IMR-90 (cell line): ENCODE results near the gene DGAT2. TPM values are rescaled to one million over a fixed set of nuclear protein-coding genes. Genes with fewer than 3 reads are reported as not detected.

Source experiments
- ATAC-seq: fragments of 200-7000 bp; cut with Tn5 transposase; 2 replicates; pipeline ENCODE4 v1.9.1; 2020; ENCODE audit warnings: low read depth, mild to moderate bottlenecking, moderate library complexity
- BruUV-seq: library from RNA; stranded (reverse); fragments of 400-500 nt; replicated peaks from 2 replicates; lab custom pipeline; 2021; lab: Mats Ljungman, UMichigan
- CTCF ChIA-PET: fragments of 300-600 bp; formaldehyde crosslinking; extraction: SDS; loops from one replicate; lab custom pipeline; 2021; ENCODE audit warnings: antibody characterized with exemption; lab: Yijun Ruan, JAX
- POLR2A ChIA-PET: fragments of 300-600 bp; sonication (Branson Sonifier 250); formaldehyde crosslinking; loops from one replicate; lab custom pipeline; 2022; ENCODE audit warnings: antibody characterized with exemption; ENCODE audit not compliant: unreplicated experiment; lab: Charles Lee
- DNase-seq: peaks from one replicate; pipeline ENCODE4 v3.0.0; 2013
- H2AFZ ChIP-seq: replicated peaks from 2 replicates; pipeline ENCODE3; 2013; ENCODE audit warnings: low read length, mild to moderate bottlenecking; ENCODE audit not compliant: poor library complexity
- H2AK5ac ChIP-seq: 2 replicates; pipeline ENCODE4 v1.6.1; 2013; ENCODE audit warnings: low read depth, low read length, inconsistent platforms
- H2AK9ac ChIP-seq: replicated peaks from 2 replicates; pipeline ENCODE3; 2013; ENCODE audit warnings: mild to moderate bottlenecking, low read depth, low read length, moderate library complexity; ENCODE audit not compliant: poor library complexity
- H2BK120ac ChIP-seq: 2 replicates; pipeline ENCODE4 v1.6.1; 2013; ENCODE audit warnings: low read depth, low read length, inconsistent platforms
- H2BK15ac ChIP-seq: 3 replicates; pipeline ENCODE4 v1.6.1; 2013; ENCODE audit warnings: low read depth, low read length, inconsistent platforms
- H2BK20ac ChIP-seq: 2 replicates; pipeline ENCODE4 v1.6.1; 2013; ENCODE audit warnings: low read depth, mild to moderate bottlenecking, inconsistent platforms, low read length, moderate library complexity
- H2BK5ac ChIP-seq: 2 replicates; pipeline ENCODE4 v1.6.1; 2013; ENCODE audit warnings: mild to moderate bottlenecking, low read depth, low read length, inconsistent platforms; ENCODE audit not compliant: poor library complexity, severe bottlenecking
- H3K14ac ChIP-seq: replicated peaks from 2 replicates; pipeline ENCODE4 v1.6.1; 2013; ENCODE audit warnings: low read depth, low read length, inconsistent platforms
- H3K18ac ChIP-seq: 2 replicates; pipeline ENCODE4 v1.6.1; 2013; ENCODE audit warnings: low read depth, low read length, control low read depth
- H3K23ac ChIP-seq: 2 replicates; pipeline ENCODE4 v1.6.1; 2013; ENCODE audit warnings: low read depth, low read length, inconsistent platforms
- H3K27ac ChIP-seq: 2 replicates; pipeline ENCODE4 v1.5.1; 2013; ENCODE audit warnings: mild to moderate bottlenecking, control low read depth, low read length; ENCODE audit not compliant: insufficient read depth
- H3K27me3 ChIP-seq: 2 replicates; pipeline ENCODE4 v1.6.1; 2013; ENCODE audit warnings: low read length; ENCODE audit not compliant: control insufficient read depth, insufficient read depth
- H3K36me3 ChIP-seq: 2 replicates; pipeline ENCODE4 v1.6.1; 2013; ENCODE audit warnings: low read length, mixed read lengths; ENCODE audit not compliant: control insufficient read depth, insufficient read depth
- H3K4ac ChIP-seq: 2 replicates; pipeline ENCODE4 v1.6.1; 2013; ENCODE audit warnings: low read depth, low read length, inconsistent platforms
- H3K4me1 ChIP-seq: 2 replicates; pipeline ENCODE4 v1.6.1; 2013; ENCODE audit warnings: low read length, mixed read lengths; ENCODE audit not compliant: control insufficient read depth, insufficient read depth
- H3K4me2 ChIP-seq: 2 replicates; pipeline ENCODE4 v1.6.1; 2013; ENCODE audit warnings: low read depth, mild to moderate bottlenecking, control low read depth, low read length, moderate library complexity
- H3K4me3 ChIP-seq: 2 replicates; pipeline ENCODE4 v1.5.1; 2013; ENCODE audit warnings: low read depth, mild to moderate bottlenecking, control low read depth, low read length, moderate library complexity; ENCODE audit not compliant: insufficient read depth
- H3K56ac ChIP-seq: 2 replicates; pipeline ENCODE4 v1.6.1; 2013; ENCODE audit warnings: low read length, inconsistent platforms; ENCODE audit not compliant: insufficient read depth; ENCODE audit errors: extremely low read depth
- H3K79me1 ChIP-seq, 2 experiments: 2 replicates each; pipeline ENCODE4 v1.6.1; 2013; ENCODE audit warnings: low read length in 2 of 2, inconsistent platforms in 1 of 2, low read depth in 1 of 2
- H3K9ac ChIP-seq: 2 replicates; pipeline ENCODE4 v1.6.1; 2013; ENCODE audit warnings: low read depth, low read length, control low read depth
- H3K9me1 ChIP-seq: 2 replicates; pipeline ENCODE4 v1.6.1; 2013; ENCODE audit warnings: low read length, inconsistent platforms; ENCODE audit not compliant: insufficient read depth
- H3K9me3 ChIP-seq: 2 replicates; pipeline ENCODE4 v1.6.1; 2013; ENCODE audit warnings: low read length; ENCODE audit not compliant: control insufficient read depth, insufficient read depth
- H4K20me1 ChIP-seq: 2 replicates; pipeline ENCODE4 v1.6.1; 2013; ENCODE audit warnings: low read length, inconsistent platforms; ENCODE audit not compliant: insufficient read depth
- H4K5ac ChIP-seq: 2 replicates; pipeline ENCODE4 v1.6.1; 2013; ENCODE audit warnings: mild to moderate bottlenecking, low read depth, low read length, control low read depth
- H4K8ac ChIP-seq, 2 experiments: 2 replicates each; pipeline ENCODE4 v1.6.1; 2013; ENCODE audit warnings: low read depth in 2 of 2, low read length in 2 of 2, control low read depth in 1 of 2, inconsistent platforms in 1 of 2
- H4K91ac ChIP-seq: 2 replicates; pipeline ENCODE4 v1.6.1; 2013; ENCODE audit warnings: low read depth, low read length, inconsistent platforms; ENCODE audit not compliant: insufficient read depth
- BHLHE40 ChIP-seq: fragments of 150-350 bp; IDR thresholded peaks from 2 replicates; pipeline ENCODE4 v1.6.1; 2016; ENCODE audit warnings: mild to moderate bottlenecking, low read depth, low read length
- CEBPB ChIP-seq: IDR thresholded peaks from 2 replicates; pipeline ENCODE4 v1.6.1; 2012; ENCODE audit warnings: low read depth, low read length, improper control_type of control experiment
- CHD1 ChIP-seq: IDR thresholded peaks from 2 replicates; pipeline ENCODE4 v1.6.1; 2012; ENCODE audit warnings: low read depth, low read length, improper control_type of control experiment
- FOS ChIP-seq: fragments of 150-350 bp; IDR thresholded peaks from 2 replicates; pipeline ENCODE4 v1.6.1; 2016; ENCODE audit warnings: low read depth, low read length
- MAFK ChIP-seq: IDR thresholded peaks from 2 replicates; pipeline ENCODE4 v1.6.1; 2012; ENCODE audit warnings: low read depth, low read length, improper control_type of control experiment
- MAZ ChIP-seq: IDR thresholded peaks from 2 replicates; pipeline ENCODE4 v1.6.1; 2012; ENCODE audit warnings: low read depth, mild to moderate bottlenecking, low read length, improper control_type of control experiment, moderate library complexity, borderline replicate concordance
- MXI1 ChIP-seq: IDR thresholded peaks from 2 replicates; pipeline ENCODE4 v1.6.1; 2012; ENCODE audit warnings: low read depth, mild to moderate bottlenecking, low read length, moderate library complexity, borderline replicate concordance
- NFE2L2 ChIP-seq: fragments of 150-350 bp; IDR thresholded peaks from 2 replicates; pipeline ENCODE4 v1.6.1; 2016; ENCODE audit warnings: low read depth, mild to moderate bottlenecking, low read length
- POLR2A ChIP-seq: IDR thresholded peaks from 2 replicates; pipeline ENCODE4 v1.6.1; 2012; ENCODE audit warnings: mild to moderate bottlenecking, low read depth, low read length
- RAD21 ChIP-seq: IDR thresholded peaks from 2 replicates; pipeline ENCODE4 v1.6.1; 2012; ENCODE audit warnings: low read length, improper control_type of control experiment
- RCOR1 ChIP-seq: IDR thresholded peaks from 2 replicates; pipeline ENCODE4 v1.6.1; 2012; ENCODE audit warnings: mild to moderate bottlenecking, low read length, improper control_type of control experiment; ENCODE audit not compliant: insufficient replicate concordance
- RFX5 ChIP-seq: IDR thresholded peaks from 2 replicates; pipeline ENCODE4 v1.8.0; 2012; ENCODE audit warnings: low read depth, mild to moderate bottlenecking, low read length, moderate library complexity
- SMC3 ChIP-seq: fragments of 150-350 bp; IDR thresholded peaks from 2 replicates; pipeline ENCODE4 v1.6.1; 2016; ENCODE audit warnings: low read depth, mild to moderate bottlenecking, antibody characterized with exemption, low read length, moderate library complexity
- dilution Hi-C: fragments of 300-500 bp; cut with HindIII; formaldehyde crosslinking; loops from one replicate; pipeline ENCODE4 v1.14.3; 2018; ENCODE audit warnings: low sequenced_read_pairs; ENCODE audit not compliant: unreplicated experiment
- in situ Hi-C: fragments of 300-500 bp; cut with MboI; formaldehyde crosslinking; loops from 3 replicates; pipeline ENCODE4 v1.14.3; 2019; ENCODE audit warnings: low sequenced_read_pairs, inconsistent platforms, mixed read lengths
- intact Hi-C: fragments of 100-400 bp; cut with micrococcal nuclease; formaldehyde crosslinking; loops from 2 replicates; pipeline ENCODE4 v1.10.0; 2022
- polyA plus RNA-seq, 3 experiments: library from polyadenylated mRNA; depleted of rRNA; stranded (reverse); fragments of >200 nt; gene quantifications; 2 replicates each; pipeline ENCODE4 v1.2.3, GENCODE V29; 2012; ENCODE audit warnings: low replicate concordance in 1 of 3
- total RNA-seq: library from RNA; depleted of rRNA; stranded (reverse); fragments of >200 nt; gene quantifications from 2 replicates; pipeline ENCODE4 v1.2.3, GENCODE V29; 2012
- TF ChIP-seq, protein P1 (sequence below): fragments of 150-350 bp; IDR thresholded peaks from 2 replicates; pipeline ENCODE4 v1.6.1; 2017; ENCODE audit warnings: mild to moderate bottlenecking, antibody characterized with exemption, low read length, low read depth
- TF ChIP-seq, protein P2 (sequence below): fragments of 150-350 bp; IDR thresholded peaks from 2 replicates; pipeline ENCODE4 v1.6.1; 2016; ENCODE audit warnings: low read depth, mild to moderate bottlenecking, low read length, moderate library complexity, borderline replicate concordance
- TF ChIP-seq, protein P3 (sequence below): conservative IDR thresholded peaks from 2 replicates; pipeline ENCODE4 v1.5.1; 2012; ENCODE audit warnings: mild to moderate bottlenecking, low read depth, low read length, improper control_type of control experiment

DGAT2 gene
- total and polyA plus RNA-seq, 2 of the 4 experiments (the other 2 are of a cell fraction): 2.3 to 2.4 TPM

DNA sequence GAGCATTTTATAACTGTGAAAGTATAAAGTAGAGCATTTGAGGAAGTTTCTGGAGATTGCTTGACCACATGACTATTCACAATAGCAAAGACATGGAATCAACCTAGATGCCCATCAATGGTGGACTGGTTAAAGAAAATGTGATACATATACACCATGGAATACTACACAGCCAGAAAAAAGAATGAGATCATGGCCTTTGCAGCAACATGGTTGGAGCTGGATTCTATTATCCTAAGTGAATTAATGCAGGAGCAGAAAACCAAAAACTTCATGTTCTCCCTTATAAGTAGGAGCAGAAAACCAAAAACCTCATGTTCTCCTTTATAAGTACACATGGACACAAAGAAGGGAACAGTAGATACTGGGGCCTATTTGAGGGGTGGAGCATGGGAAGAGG is 76.7 kb downstream of the DGAT2 start:
- no peak overlapping the region for H2AFZ ChIP-seq
- H3K9me3 ChIP-seq: no peaks in the 10 kb centered on the region
- H2BK20ac ChIP-seq: no peak overlapping the region
- ChIA-PET CTCF (no interaction called here), POLR2A (no interaction called here)
- dilution Hi-C loops: no loop called here
- no TSS peak for BruUV-seq
- peaks cover 5% of the 10 kb centered on the region for H4K20me1 ChIP-seq
- no peak overlapping the region for H4K91ac ChIP-seq
- no peak overlapping the region for H3K14ac ChIP-seq
- DNase-seq: no peak
- no peak for ATAC-seq
- peaks cover 18 to 20% of the 10 kb centered on the region in 2 experiments for H3K79me1 ChIP-seq
- no peak overlapping the region for H2BK5ac ChIP-seq
- H3K27ac ChIP-seq: no peak overlapping the region
- no peak overlapping the region for H2AK5ac ChIP-seq
- no peak overlapping the region for H2BK120ac ChIP-seq
- no peak overlapping the region for H2BK15ac ChIP-seq
- no peak overlapping the region for H3K18ac ChIP-seq
- H3K9ac ChIP-seq: no peak overlapping the region
- H2AK9ac ChIP-seq: no peak overlapping the region
- H3K56ac ChIP-seq: no peak overlapping the region
- in situ Hi-C loops: no loop called here
- no peak overlapping the region for H3K4ac ChIP-seq
- H3K4me1 ChIP-seq: no peaks in the 10 kb centered on the region
- 0 out of 2 replicates have a peak, but pooled peaks cover 4% of the 10 kb centered on the region for H3K9me1 ChIP-seq
- H4K5ac ChIP-seq: no peak overlapping the region
- intact Hi-C loops: no loop called here
- no peak overlapping the region for H4K8ac ChIP-seq
- no peak overlapping the region for H3K4me3 ChIP-seq
- no peak overlapping the region for H3K4me2 ChIP-seq
- H3K23ac ChIP-seq: no peak overlapping the region
- H3K27me3 ChIP-seq: no peaks in the 10 kb centered on the region
- no peak for TF ChIP-seq SMC3
- TF ChIP-seq POLR2A: no peak
- TF ChIP-seq MAZ: no peak
- TF ChIP-seq, protein P1, sequence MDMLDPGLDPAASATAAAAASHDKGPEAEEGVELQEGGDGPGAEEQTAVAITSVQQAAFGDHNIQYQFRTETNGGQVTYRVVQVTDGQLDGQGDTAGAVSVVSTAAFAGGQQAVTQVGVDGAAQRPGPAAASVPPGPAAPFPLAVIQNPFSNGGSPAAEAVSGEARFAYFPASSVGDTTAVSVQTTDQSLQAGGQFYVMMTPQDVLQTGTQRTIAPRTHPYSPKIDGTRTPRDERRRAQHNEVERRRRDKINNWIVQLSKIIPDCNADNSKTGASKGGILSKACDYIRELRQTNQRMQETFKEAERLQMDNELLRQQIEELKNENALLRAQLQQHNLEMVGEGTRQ: no peak
- no peak for TF ChIP-seq CEBPB
- TF ChIP-seq NFE2L2: no peak
- TF ChIP-seq RAD21: no peak
- TF ChIP-seq CHD1: no peak
- no peak for TF ChIP-seq MXI1
- TF ChIP-seq, protein P2, sequence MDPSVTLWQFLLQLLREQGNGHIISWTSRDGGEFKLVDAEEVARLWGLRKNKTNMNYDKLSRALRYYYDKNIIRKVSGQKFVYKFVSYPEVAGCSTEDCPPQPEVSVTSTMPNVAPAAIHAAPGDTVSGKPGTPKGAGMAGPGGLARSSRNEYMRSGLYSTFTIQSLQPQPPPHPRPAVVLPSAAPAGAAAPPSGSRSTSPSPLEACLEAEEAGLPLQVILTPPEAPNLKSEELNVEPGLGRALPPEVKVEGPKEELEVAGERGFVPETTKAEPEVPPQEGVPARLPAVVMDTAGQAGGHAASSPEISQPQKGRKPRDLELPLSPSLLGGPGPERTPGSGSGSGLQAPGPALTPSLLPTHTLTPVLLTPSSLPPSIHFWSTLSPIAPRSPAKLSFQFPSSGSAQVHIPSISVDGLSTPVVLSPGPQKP: no peak
- TF ChIP-seq, protein P3, sequence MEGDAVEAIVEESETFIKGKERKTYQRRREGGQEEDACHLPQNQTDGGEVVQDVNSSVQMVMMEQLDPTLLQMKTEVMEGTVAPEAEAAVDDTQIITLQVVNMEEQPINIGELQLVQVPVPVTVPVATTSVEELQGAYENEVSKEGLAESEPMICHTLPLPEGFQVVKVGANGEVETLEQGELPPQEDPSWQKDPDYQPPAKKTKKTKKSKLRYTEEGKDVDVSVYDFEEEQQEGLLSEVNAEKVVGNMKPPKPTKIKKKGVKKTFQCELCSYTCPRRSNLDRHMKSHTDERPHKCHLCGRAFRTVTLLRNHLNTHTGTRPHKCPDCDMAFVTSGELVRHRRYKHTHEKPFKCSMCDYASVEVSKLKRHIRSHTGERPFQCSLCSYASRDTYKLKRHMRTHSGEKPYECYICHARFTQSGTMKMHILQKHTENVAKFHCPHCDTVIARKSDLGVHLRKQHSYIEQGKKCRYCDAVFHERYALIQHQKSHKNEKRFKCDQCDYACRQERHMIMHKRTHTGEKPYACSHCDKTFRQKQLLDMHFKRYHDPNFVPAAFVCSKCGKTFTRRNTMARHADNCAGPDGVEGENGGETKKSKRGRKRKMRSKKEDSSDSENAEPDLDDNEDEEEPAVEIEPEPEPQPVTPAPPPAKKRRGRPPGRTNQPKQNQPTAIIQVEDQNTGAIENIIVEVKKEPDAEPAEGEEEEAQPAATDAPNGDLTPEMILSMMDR: no peak
- TF ChIP-seq MAFK: no peak
- TF ChIP-seq FOS: no peak
- no peak for TF ChIP-seq RCOR1
- TF ChIP-seq BHLHE40: no peak
- no peak for TF ChIP-seq RFX5
- no peaks in the 10 kb centered on the region for H3K36me3 ChIP-seq
